Fibroblast of lung (primary cell): Measurements from ENCODE around the gene SDHAF1. TPM values are rescaled to one million over a fixed set of nuclear protein-coding genes. Genes with fewer than 3 reads are reported as not detected.

ENCODE experiments used
- DNase-seq, 2 donors: peaks; one replicate each; pipeline versions ENCODE4 v3.0.0 to v3.0.0-alpha.2; 2010; ENCODE audit warnings: low read depth in 2 of 2
- H2AFZ ChIP-seq: 2 replicates; pipeline ENCODE4 v1.5.1; 2012; ENCODE audit warnings: low read length, control low read depth, inconsistent platforms
- H3K27ac ChIP-seq: 2 replicates; pipeline ENCODE4 v1.5.1; 2011; ENCODE audit warnings: low read length, control low read depth; ENCODE audit not compliant: insufficient read depth
- H3K27me3 ChIP-seq: 2 replicates; pipeline ENCODE4 v1.5.1; 2011; ENCODE audit warnings: mild to moderate bottlenecking, low read length; ENCODE audit not compliant: control insufficient read depth, insufficient read depth
- H3K36me3 ChIP-seq: 2 replicates; pipeline ENCODE4 v1.5.1; 2011; ENCODE audit warnings: low read length; ENCODE audit not compliant: control insufficient read depth, insufficient read depth
- H3K4me1 ChIP-seq: 2 replicates; pipeline ENCODE4 v1.5.1; 2011; ENCODE audit warnings: low read length; ENCODE audit not compliant: control insufficient read depth, insufficient read depth; ENCODE audit errors: extremely low read depth
- H3K4me2 ChIP-seq: 2 replicates; pipeline ENCODE4 v1.5.1; 2011; ENCODE audit warnings: low read length, control low read depth; ENCODE audit not compliant: insufficient read depth; ENCODE audit errors: extremely low read depth
- H3K4me3 ChIP-seq, 4 experiments: fragments of 200-600 bp in 1 of 4; sonication (generic) in 1 of 4; replicated peaks in 1 of 4; 2 replicates each; pipeline ENCODE4 v1.5.1; 2011 to 2016; ENCODE audit warnings: low read length in 4 of 4, low read depth in 3 of 4, mild to moderate bottlenecking in 3 of 4, control low read depth in 2 of 4, inconsistent platforms in 1 of 4, mixed read lengths in 1 of 4; ENCODE audit not compliant: insufficient read depth in 1 of 4; ENCODE audit errors: control extremely low read depth in 1 of 4
- H3K79me2 ChIP-seq: 2 replicates; pipeline ENCODE4 v1.5.1; 2012; ENCODE audit warnings: mild to moderate bottlenecking, low read length, inconsistent platforms; ENCODE audit not compliant: control insufficient read depth, insufficient read depth
- H3K9ac ChIP-seq: 2 replicates; pipeline ENCODE4 v1.5.1; 2011; ENCODE audit warnings: mild to moderate bottlenecking, low read length, control low read depth; ENCODE audit not compliant: insufficient read depth
- H3K9me3 ChIP-seq: 2 replicates; pipeline ENCODE4 v1.5.1; 2012; ENCODE audit warnings: low read depth, low read length; ENCODE audit not compliant: control insufficient read depth, insufficient read depth
- H4K20me1 ChIP-seq: 2 replicates; pipeline ENCODE4 v1.5.1; 2011; ENCODE audit warnings: low read length; ENCODE audit not compliant: control insufficient read depth, insufficient read depth; ENCODE audit errors: extremely low read depth
- CTCF ChIP-seq, 2 donors: IDR thresholded peaks in 1 of 2; conservative IDR thresholded peaks in 1 of 2; 1 replicate in 1 of 2; 2 replicates in 1 of 2; pipeline ENCODE4 v1.5.1; 2011 to 2012; ENCODE audit warnings: low read length in 2 of 2, control low read depth in 1 of 2, inconsistent platforms in 1 of 2, low read depth in 1 of 2, mild to moderate bottlenecking in 1 of 2
- EZH2 ChIP-seq: IDR thresholded peaks from 2 replicates; pipeline ENCODE4 v1.5.1; 2012; ENCODE audit warnings: low read length, control low read depth, mild to moderate bottlenecking; ENCODE audit errors: missing control alignments
- polyA plus RNA-seq, 2 donors: library from polyadenylated mRNA; depleted of rRNA in 1 of 2; stranded (reverse) in 1 of 2; unstranded in 1 of 2; fragments of >200 nt; gene quantifications; 2 replicates each; pipeline ENCODE4 v1.2.1, GENCODE V29; 2011 to 2012; ENCODE audit warnings: missing spikeins in 1 of 2
- total RNA-seq: library from RNA; depleted of rRNA; stranded (reverse); fragments of >200 nt; gene quantifications from 2 replicates; pipeline ENCODE4 v1.2.1, GENCODE V29; 2014

Gene SDHAF1
- total and polyA plus RNA-seq, 2 donors (not counting 1 experiment from before 2014, with no cell fraction given), result 6.4 to 7.8 TPM

GRCh38 chr19:35991731-35992450, 3.1 kb upstream of the SDHAF1 start:
- Histone ChIP-seq H3K4me1 (no peaks in the 10 kb centered on the region), H3K79me2 (peaks cover 7% of the 10 kb centered on the region), H4K20me1 (no peaks in the 10 kb centered on the region), H3K27ac (no peak overlapping the region), H2AFZ (no peak overlapping the region), H3K4me3 (no peak overlapping the region), H3K9ac (no peak overlapping the region), H3K4me2 (no peak overlapping the region), H3K36me3 (no peaks in the 10 kb centered on the region), H3K9me3 (no peaks in the 10 kb centered on the region), H3K27me3 (peaks cover 4% of the 10 kb centered on the region)
- TF ChIP-seq EZH2 (no peak), CTCF (conservative IDR thresholded peaks at IDR 0.05 in 1 of 2, IDR thresholded peaks at IDR 0.05 in 1 of 2; ENCODE audit: low read depth in 1 of 2, low read length in 2 of 2) (no peak)
- DNase-seq, result peak in 1 of 2 donors; percentile 27

- Histone ChIP-seq H3K4me2 (no peak overlapping the region), H3K27ac (no peak overlapping the region), H3K36me3 (no peaks in the 10 kb centered on the region), H4K20me1 (no peaks in the 10 kb centered on the region), H3K9me3 (no peaks in the 10 kb centered on the region), H2AFZ (no peak overlapping the region), H3K9ac (no peak overlapping the region), H3K4me3 (no peak overlapping the region), H3K79me2 (peaks cover 7% of the 10 kb centered on the region), H3K4me1 (no peaks in the 10 kb centered on the region), H3K27me3 (peaks cover 4% of the 10 kb centered on the region)
- TF ChIP-seq CTCF (conservative IDR thresholded peaks at IDR 0.05 in 1 of 2, IDR thresholded peaks at IDR 0.05 in 1 of 2; ENCODE audit: low read depth in 1 of 2, low read length in 2 of 2) (no peak), EZH2 (no peak)
- DNase-seq, result no peak
Measured at GRCh38 chr19:35992907-35993765, 1.9 kb upstream of the SDHAF1 start.

GRCh38 chr19:35993923-35994598, 927 bp upstream of the SDHAF1 start:
- H4K20me1 ChIP-seq, result no peaks in the 10 kb centered on the region
- no peak for DNase-seq
- H3K9ac ChIP-seq, result no peak overlapping the region
- H3K4me2 ChIP-seq, result peak overlapping the region; percentile 0
- H3K36me3 ChIP-seq, result no peaks in the 10 kb centered on the region
- no peaks in the 10 kb centered on the region for H3K9me3 ChIP-seq
- no peak overlapping the region for H3K27ac ChIP-seq
- peaks cover under 1% of the 10 kb centered on the region for H3K4me1 ChIP-seq
- peaks cover 7% of the 10 kb centered on the region for H3K79me2 ChIP-seq
- peak overlapping the region in 2 of 4 experiments; percentile 60 to 84 for H3K4me3 ChIP-seq
- H3K27me3 ChIP-seq, result no peaks in the 10 kb centered on the region
- TF ChIP-seq CTCF (conservative IDR thresholded peaks at IDR 0.05 in 1 of 2, IDR thresholded peaks at IDR 0.05 in 1 of 2; ENCODE audit: low read depth in 1 of 2, low read length in 2 of 2), result no peak
- no peak overlapping the region for H2AFZ ChIP-seq
